Tibial nerve (tissue), 4 donors: Measurements from ENCODE around the gene AFF3.
A peak's percentile ranks its signal among the peaks of the same experiment; 100 is the strongest.

Experiments used
- EP300 ChIP-seq, 2 donors: sonication (generic); formaldehyde crosslinking; IDR thresholded peaks; one replicate each; pipeline ENCODE4 v1.6.1; 2017; ENCODE audit warnings: antibody characterized with exemption in 2 of 2, mild to moderate bottlenecking in 1 of 2
- POLR2A ChIP-seq, 2 donors: fragments of 450-650 bp; IDR thresholded peaks; one replicate each; pipeline ENCODE4 v1.6.1; 2017; ENCODE audit warnings: antibody characterized with exemption in 2 of 2, mild to moderate bottlenecking in 2 of 2, moderate library complexity in 2 of 2
- TF ChIP-seq, protein P1 (sequence below), 5 experiments: fragments of 200-600 bp in 3 of 5; fragments of 450-650 bp in 2 of 5; sonication (generic) in 3 of 5; IDR thresholded peaks; one replicate each; pipeline ENCODE4 v1.5.1; 2016 to 2019; ENCODE audit warnings: antibody characterized with exemption in 5 of 5, mild to moderate bottlenecking in 3 of 5, moderate library complexity in 2 of 5

DNA sequence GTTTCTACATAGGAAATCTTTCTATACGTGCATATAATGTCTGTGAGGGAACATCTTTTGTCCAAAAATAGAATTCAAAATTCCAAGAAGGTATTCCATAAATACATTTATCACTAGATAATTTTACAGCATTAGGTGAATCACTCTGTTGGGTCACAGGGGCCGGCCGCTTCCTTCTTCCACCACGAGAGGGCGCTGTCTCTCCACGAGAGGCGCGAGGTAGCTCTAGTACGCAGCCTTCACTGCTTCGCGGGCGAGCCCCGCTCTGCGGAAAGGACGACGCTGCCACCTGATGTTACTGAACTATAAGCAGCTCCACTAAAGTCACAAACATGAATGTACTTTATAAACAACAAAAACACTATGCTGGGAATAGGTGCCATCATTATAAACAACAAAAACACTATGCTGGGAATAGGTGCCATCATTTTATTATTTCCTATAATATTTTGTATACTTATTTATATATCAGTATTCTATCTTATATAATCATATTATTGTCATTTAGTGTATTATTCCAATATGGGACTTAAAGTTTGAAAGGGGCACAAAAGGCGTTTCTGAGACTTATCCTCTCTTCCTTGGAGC lies 583.2 kb downstream of the AFF3 start:
- TF ChIP-seq, protein P1, sequence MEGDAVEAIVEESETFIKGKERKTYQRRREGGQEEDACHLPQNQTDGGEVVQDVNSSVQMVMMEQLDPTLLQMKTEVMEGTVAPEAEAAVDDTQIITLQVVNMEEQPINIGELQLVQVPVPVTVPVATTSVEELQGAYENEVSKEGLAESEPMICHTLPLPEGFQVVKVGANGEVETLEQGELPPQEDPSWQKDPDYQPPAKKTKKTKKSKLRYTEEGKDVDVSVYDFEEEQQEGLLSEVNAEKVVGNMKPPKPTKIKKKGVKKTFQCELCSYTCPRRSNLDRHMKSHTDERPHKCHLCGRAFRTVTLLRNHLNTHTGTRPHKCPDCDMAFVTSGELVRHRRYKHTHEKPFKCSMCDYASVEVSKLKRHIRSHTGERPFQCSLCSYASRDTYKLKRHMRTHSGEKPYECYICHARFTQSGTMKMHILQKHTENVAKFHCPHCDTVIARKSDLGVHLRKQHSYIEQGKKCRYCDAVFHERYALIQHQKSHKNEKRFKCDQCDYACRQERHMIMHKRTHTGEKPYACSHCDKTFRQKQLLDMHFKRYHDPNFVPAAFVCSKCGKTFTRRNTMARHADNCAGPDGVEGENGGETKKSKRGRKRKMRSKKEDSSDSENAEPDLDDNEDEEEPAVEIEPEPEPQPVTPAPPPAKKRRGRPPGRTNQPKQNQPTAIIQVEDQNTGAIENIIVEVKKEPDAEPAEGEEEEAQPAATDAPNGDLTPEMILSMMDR (IDR thresholded peaks at IDR 0.05), result peak; percentile 91 to 99 (median 94)
- no peak for TF ChIP-seq POLR2A (IDR thresholded peaks at IDR 0.05)
- no peak for TF ChIP-seq EP300 (IDR thresholded peaks at IDR 0.05)
